CD4-positive, alpha-beta T cell treated with Interleukin-17A for 1 hour (primary cell): ENCODE results near the gene SELENOV.

Experiments
- DNase-seq: peaks from one replicate; pipeline ENCODE4 v3.0.0-alpha.2; 2020

The SELENOV gene

DNA sequence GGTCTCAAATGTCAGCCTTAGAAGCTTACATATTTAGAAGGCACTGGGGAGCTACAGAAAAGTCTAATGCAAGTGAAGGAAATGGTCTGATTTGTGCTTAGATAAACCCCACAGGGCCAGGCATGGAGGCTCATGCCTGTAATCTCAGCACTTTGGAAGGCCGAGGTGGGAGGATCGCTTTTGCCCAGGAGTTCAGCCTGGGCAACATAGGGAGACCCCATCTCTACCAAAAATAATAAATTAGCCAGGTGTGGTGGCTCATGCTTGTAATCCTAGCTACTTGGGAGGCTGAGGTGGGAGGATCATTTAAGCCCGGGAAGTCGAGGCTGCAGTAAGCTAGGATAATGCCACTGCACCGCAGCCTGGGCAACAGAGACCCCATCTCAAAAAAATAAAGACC, 18.9 kb upstream of the SELENOV start:
- no peak for DNase-seq

DNA sequence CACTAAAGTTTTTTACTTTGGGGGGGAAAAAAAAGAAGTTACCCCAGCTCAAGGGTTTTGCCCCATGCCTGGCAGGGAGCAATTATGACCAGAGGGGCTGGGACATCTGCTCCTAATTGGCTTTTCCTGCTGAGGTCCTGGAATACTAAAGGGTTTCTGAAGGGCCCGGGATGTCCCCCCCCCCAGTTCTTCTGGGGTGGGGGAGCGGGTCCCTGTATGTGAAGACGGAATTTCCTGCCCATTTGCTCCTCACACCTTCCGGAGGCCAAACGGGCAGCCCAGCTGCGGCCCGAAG, 17.3 kb upstream of the SELENOV start:
- DNase-seq, result no peak

DNA sequence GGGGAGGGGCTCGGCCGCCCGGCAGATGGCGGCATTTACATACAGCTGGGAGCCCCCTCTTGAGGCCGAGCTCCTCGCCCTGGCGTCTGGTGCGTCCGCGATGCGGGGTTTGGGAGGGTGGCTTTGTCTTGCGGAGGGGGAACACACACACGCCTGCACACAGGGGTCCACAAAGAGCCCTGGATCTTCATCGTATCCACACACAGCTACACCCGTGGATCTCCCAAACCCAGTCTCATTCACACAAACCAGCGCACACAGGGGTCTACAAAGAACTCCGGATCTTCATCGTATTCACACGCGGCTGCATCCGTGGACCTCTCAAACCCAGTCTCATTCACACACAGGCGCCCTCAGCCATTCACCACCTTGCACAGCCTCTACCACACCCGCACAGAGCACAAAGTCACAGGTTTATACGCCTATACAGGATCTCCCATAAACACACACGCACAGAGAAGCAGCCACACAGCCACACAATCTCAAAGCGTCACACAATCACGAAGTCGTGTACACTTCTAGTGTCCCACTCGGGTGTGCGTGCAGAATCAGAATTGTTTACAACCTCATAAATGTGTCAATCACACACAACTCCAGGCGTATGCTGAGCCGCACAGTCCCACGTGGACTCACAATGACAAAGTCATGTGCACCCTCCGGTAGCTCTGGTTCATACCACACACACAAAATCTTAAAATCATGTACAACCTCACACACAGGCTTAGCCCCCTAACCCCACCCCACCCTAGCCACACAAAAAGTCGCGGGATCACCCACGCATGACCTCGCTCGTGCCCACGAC, 16.7 kb upstream of the SELENOV start:
- DNase-seq, result no peak

DNA sequence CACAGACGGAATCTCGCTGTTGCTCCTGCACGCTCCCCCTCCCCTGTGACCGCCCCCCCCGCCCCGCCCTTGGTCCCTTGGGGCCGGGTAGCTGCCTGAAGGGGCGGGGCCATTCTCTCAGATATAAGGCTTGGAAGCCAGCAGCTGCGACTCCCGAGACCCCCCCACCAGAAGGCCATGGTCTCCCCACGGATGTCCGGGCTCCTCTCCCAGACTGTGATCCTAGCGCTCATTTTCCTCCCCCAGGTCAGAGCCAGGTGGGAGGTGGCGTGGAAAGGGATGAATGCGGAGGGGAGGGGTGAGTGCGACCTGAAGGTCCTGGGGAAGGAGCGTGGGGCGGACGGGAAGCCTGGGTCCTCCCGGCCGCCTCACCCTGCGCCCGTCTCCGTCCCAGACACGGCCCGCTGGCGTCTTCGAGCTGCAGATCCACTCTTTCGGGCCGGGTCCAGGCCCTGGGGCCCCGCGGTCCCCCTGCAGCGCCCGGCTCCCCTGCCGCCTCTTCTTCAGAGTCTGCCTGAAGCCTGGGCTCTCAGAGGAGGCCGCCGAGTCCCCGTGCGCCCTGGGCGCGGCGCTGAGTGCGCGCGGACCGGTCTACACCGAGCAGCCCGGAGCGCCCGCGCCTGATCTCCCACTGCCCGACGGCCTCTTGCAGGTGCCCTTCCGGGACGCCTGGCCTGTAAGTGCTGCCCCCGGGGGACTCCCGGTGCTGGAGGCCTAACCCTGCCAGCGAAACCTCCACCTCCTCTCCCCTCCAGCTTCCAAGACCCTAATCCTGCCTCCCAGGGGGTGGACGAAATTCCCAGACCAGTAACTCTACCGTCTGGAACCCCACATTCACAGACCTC, 15.9 kb upstream of the SELENOV start, which contains the start of gene DLL3:
Gene DLL3, plus strand, starts transcription at position 150 of the 845 bp plus-strand sequence. Its CDS starts 28 bp downstream, at position 178.
- DNase-seq, result no peak

DNA sequence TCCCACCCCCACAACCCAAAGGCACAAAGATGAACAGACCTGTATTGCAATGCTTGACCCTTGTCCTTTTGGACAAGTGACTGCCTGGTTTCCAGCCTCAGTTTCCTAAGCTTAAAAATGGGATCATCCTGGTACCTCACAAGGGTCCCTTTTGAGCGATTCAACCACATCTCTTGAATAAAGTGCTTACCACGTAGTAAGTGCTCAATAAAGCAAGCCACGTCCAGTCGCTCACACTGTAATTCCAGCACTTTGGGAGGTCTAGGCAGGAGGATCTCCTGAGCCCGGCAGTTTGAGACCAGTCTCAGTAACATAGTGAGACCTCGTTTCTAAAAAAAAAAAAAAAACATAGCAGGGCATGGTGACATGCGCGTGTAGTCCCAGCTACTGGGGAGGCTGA, 15.0 kb upstream of the SELENOV start:
- no peak for DNase-seq

DNA sequence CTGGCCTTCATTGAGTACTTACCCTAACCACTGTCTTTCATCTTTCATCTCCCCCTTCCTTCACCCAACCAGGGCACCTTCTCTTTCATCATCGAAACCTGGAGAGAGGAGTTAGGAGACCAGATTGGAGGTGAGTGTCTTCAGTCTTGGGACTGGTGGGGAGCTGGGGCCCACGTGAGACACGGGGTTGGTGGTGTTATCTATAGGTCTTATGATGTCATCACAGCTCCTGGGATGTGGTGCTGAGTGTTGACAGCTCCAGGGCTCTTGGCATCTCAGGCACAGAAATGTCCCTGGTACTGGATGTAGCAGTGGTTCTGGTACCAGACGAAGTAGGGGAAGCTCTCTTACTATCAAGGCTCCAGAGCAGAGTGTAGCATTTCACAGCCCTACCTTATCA, 14.4 kb upstream of the SELENOV start:
- no peak for DNase-seq

DNA sequence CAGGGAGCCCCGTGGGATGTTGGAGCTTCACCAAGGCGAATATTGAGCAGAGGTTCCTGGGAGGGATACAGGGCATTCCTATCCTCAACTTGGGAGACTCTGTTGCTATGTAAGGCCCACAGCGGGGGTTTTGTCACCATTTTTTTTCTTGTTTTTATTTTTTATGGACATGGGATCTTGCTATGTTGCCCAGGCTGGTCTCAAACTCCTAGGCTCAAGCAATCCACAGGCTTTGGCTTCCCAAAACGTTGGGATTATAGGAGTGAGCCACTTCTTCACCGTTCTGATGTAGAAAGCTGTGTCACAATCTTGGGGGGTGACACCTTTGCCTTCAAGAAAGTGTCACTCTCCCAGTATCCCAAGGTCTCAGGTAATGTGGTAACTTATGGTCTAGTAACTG, 13.6 kb upstream of the SELENOV start:
- DNase-seq, result no peak

DNA sequence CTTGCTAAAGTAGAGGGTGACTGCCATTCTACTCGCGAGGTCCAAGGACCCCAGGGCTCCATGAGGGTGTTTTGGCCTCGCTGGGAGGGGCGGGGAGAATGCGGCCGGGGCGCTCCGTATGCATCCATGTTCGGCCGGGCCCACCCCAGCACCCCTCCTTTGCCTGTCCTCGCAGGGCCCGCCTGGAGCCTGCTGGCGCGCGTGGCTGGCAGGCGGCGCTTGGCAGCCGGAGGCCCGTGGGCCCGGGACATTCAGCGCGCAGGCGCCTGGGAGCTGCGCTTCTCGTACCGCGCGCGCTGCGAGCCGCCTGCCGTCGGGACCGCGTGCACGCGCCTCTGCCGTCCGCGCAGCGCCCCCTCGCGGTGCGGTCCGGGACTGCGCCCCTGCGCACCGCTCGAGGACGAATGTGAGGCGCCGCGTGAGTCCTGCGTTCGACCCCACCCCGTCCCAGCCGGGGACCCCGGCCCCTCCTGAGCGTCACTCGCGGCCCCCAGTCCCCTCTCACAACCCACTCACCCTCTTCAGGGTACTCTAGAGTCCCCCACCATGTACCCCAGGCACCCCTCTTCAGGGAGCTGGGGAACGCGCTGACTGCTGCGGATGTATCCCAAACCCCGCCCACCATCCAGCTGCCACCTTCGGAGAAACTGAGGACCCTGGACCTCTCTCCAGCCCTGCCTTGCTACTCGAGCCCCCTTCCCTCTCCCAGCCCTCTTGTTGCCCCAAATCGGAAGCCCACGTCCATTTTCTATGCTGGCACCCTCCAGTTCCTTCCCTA, 12.1 kb upstream of the SELENOV start:
- DNase-seq, result peak; percentile 76

DNA sequence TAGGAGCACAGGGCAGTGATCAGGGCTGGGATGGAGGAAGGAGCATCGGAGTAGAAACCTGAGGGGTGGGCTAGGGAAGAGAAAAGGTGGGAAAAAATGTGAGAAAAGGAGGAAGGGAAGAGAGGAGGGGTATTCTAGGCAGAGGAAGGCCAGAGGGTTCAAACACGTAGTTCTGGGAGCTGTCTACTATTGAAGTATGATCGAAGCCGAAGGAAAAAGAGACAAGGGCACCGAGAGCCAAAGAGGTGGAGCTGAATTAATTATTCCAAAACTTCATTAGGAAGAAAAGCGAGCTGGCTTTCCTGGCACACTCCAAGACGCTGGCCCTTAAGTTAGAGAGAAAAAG, 8.4 kb upstream of the SELENOV start:
- no peak for DNase-seq

DNA sequence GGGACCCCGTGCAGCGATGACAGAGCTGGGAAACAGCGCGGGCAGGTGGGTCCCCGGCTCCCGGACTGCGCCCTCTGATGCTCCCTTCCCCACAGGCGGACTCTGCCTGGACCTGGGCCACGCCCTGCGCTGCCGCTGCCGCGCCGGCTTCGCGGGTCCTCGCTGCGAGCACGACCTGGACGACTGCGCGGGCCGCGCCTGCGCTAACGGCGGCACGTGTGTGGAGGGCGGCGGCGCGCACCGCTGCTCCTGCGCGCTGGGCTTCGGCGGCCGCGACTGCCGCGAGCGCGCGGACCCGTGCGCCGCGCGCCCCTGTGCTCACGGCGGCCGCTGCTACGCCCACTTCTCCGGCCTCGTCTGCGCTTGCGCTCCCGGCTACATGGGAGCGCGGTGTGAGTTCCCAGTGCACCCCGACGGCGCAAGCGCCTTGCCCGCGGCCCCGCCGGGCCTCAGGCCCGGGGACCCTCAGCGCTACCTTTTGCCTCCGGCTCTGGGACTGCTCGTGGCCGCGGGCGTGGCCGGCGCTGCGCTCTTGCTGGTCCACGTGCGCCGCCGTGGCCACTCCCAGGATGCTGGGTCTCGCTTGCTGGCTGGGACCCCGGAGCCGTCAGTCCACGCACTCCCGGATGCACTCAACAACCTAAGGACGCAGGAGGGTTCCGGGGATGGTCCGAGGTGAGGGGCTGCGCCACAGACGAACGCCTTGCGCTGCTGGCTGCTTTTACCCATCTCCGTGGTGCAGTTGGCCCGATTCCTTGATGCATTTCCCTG, 7.8 kb upstream of the SELENOV start:
- DNase-seq, result peak; percentile 61

DNA sequence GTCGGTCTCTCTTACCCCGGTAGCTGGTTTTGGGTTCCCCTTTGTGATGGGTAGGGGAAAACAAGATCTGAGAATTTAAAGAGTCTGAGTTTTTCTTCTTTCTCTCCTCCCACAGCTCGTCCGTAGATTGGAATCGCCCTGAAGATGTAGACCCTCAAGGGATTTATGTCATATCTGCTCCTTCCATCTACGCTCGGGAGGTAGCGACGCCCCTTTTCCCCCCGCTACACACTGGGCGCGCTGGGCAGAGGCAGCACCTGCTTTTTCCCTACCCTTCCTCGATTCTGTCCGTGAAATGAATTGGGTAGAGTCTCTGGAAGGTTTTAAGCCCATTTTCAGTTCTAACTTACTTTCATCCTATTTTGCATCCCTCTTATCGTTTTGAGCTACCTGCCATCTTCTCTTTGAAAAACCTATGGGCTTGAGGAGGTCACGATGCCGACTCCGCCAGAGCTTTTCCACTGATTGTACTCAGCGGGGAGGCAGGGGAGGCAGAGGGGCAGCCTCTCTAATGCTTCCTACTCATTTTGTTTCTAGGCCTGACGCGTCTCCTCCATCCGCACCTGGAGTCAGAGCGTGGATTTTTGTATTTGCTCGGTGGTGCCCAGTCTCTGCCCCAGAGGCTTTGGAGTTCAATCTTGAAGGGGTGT, 7.1 kb upstream of the SELENOV start:
- no peak for DNase-seq

DNA sequence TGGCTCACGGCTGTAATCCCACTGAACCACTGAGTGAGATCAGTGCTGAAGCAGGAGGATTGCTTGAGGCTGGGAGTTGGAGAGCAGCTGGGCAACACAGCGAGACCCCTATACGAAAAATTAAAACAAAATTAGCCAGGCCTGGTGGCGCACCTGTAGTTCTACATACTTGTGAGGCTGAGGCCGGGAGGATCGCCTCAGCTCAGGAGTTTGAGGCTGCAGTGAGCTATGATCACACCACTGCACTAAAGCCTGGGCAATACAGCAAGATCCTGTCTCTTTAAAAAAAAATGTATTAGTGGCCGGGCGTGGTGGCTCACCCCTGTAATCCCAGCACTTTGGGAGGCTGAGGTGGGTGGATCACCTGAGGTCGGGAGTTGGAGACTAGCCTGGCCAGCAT, 6.3 kb upstream of the SELENOV start:
- DNase-seq, result no peak

DNA sequence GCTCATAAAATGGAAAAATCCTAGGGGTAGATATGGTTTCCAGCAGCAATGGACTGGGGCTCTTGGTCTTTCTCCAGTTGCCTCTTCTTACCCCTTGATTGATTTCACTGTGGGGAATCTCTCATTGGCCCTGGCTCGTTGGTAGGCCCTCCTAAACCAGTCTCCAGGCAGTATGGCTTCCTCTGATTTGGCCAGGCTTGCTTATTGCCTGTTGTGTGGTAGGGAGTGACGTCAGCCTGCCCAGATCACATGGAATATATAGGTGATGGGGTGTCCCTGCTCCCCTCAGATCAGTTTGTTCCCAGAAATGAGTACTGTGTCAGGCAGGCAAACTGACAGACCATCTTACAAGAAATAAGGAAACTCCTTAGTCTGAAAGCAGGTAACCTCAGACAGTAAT, 5.7 kb upstream of the SELENOV start:
- no peak for DNase-seq

DNA sequence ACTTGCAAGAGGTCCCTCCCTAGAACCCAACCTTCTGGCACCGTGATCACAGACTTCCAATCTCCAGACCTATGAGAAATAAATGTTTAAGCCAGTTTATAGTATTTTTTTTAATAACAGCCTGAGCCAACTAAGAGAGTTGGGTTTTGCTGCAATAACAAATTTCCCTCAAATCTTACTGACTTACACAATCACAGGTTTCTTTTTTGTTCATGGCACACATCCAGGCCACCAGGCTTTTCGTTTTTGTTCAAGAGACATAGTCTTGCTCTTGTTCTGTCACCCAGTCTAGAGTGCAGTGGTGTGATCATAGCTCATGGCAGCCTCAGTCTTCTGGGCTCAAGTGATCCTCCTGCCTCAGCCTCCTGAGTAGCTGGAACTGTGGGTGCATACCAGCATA, 2.0 kb upstream of the SELENOV start:
- no peak for DNase-seq

DNA sequence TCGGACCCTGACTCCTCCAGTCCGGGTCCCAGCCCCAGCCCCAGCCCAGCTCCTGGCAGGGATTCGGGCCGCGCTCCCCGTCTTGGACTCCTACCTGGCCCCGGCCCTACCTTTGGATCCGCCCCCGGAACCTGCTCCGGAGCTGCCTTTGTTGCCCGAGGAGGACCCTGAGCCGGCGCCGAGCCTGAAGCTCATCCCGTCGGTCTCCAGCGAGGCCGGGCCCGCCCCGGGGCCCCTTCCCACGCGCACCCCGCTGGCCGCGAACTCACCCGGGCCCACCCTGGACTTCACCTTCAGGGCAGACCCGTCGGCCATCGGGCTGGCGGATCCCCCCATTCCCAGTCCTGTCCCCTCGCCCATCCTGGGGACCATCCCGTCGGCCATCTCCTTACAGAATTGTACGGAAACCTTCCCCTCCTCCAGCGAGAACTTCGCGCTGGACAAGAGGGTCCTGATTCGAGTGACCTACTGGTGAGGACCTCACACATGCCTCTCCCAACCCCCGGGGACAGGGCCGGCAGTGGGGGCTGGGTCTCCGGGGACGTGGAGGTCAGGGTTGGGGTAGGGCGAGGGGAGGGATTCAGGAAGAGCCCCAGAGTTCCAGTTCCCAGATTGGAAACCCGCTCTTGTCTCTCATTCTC, 732 bp downstream of the SELENOV start:
- no peak for DNase-seq

DNA sequence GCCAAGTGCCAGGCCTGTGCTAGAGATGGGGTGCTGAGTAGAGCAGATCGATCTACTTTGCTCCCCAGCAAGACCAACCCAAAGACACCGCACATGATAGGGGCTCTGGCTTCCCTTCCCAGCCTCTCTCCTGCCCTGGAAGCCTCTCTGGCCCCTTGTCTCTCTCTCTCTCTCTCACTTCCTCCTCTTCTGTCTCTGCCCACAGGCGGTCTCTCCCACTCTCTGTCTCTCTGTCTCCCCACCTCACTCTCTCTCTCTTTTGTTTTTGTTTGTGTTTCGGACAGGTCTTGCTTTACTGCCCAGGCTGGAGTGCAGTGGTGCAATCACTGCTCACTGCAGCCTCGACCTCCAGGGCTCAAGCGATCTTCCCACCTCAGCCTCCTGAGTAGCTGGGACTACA, 1.3 kb downstream of the SELENOV start:
- no peak for DNase-seq

DNA sequence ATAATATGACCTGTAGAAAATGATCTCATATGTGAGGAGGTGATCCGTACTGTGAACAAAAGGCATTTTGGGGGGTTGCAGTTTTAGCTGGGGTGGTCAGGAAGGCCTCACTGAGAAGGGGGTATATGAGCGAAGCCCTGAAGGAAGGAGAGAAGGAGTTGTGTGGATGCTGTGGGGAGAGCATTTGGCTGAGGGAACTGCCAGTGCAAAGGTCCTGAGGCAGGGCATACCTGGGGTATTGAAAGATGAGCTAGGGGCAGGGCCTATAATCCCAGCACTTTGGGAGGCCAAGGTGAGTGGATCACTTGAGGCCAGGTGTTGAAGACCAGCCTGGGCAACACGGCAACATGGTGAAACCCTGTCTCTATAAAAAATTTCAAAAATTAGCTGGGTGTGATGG, 2.5 kb downstream of the SELENOV start:
- no peak for DNase-seq

DNA sequence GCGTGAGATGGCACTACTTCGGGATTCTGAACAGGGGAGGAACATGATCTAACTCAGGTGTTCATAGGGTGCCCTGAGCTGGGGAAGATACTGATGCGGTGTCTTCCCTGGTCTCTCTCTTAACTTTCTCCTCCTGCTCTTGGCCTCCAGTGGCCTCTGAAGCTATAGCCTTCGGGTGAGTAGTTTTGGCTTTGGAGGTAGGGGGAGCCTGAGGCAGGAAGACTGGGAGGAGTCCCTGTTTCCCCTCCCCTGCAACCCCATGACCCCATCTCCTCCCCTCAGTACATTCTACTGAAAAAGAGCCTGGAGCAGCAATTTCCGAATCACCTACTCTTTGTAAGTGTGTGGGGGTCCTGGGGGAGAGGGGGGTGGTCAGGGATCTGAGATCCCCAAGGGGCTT, 3.5 kb downstream of the SELENOV start:
- DNase-seq, result no peak

DNA sequence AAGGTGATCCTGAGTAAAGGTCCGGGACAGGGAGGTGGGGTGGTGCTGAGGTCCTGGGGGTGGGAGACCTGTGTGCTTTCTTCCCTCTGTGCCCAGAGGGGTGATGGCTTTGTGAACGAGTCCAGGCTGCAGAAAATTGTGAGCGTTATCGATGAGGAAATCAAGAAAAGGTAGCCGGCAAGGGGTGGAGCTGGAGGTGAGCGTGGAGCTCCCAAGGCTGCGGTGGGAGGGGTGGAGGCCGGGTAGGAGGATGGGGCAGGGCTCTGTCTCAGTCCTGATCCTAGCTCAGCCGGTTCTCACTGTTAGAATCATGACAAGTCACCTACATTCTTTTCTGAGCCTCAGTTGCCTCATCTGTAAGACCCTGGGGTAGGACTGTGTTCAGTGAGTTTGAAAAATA, 4.0 kb downstream of the SELENOV start:
- DNase-seq, result no peak

DNA sequence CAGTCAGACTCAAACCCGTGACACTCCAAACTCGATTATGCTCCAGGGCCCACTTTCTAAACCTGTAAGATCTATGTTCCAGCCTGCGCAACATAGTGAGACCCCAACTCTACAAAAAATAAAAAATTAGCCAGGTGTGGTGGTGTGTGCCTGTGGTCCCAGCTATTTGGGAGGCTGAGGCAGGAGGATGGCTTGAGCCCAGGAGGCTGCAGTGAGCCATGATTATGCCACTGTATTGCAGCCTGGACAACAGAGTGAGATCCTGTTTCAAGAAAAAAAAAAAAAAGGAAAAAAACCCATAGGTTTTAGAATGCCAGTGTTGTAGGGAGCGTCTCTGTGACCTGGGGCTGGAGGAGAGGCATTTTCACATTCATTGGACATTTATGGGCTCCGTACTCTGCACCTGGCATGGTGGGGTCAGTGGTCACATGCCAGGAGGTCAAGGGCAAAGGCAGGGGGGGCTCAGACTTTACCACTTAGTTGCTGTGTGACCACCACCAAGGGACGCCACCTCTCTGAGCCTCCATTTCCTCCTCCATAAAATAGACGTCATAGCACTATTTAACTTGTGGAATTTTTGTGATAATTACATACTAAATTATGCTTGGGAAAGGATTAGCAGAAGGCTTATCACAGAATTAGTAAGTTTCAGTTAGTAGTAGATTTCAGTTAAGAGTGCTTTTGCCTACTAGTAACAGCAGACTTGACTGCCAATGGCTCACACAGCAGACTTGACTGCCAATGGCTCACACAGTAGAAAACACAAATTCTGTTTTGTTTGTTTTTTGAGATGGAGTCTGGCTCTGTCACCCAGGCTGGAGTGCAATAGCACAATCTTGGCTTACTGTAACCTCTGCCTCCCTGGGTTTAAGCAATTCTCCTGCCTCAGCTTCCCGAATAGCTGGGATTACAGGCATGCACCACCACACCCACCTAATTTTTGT, 5.9 kb downstream of the SELENOV start:
- DNase-seq, result no peak

DNA sequence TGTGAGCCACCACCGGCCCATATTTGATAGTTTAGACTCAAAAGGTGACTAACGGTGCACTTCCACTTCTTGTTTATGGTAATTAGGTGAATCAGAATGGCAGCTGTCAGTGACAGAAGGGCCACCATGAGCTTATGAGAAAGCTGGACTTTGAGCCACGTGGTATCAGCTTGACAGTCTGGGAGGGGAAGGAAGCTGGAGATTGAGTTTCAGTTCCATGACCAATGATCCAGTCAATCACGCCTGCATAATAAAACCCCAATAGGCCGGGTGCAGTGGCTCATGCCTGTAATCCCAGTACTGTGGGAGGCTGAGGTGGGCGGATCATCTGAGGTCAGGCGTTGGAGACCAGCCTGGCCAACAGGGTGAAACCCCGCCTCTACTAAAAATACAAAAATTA, 9.6 kb downstream of the SELENOV start:
- peak; percentile 22 for DNase-seq
